HL-60 (cell line): ENCODE results near the gene LRRC4C.

ENCODE experiments used
- DNase-seq, 2 experiments: peaks; one replicate each; pipeline ENCODE4 v3.0.0-alpha.2; 2010 to 2020; ENCODE audit warnings: low read depth in 1 of 2, low spot score in 1 of 2
- H3K27ac ChIP-seq: fragments of 250-450 bp; sonication (Bioruptor Pico); replicated peaks from 2 replicates; pipeline ENCODE4 v1.5.1; 2020; ENCODE audit warnings: mild to moderate bottlenecking, moderate library complexity
- H3K27me3 ChIP-seq: fragments of 250-450 bp; sonication (Bioruptor Pico); 2 replicates; pipeline ENCODE4 v1.5.1; 2021; ENCODE audit warnings: mild to moderate bottlenecking, moderate library complexity; ENCODE audit not compliant: insufficient read depth, poor library complexity, severe bottlenecking
- H3K4me3 ChIP-seq: replicated peaks from 2 replicates; pipeline ENCODE4 v1.5.1; 2011; ENCODE audit warnings: mild to moderate bottlenecking, control low read depth, low read length; ENCODE audit not compliant: insufficient read depth
- CTCF ChIP-seq: IDR thresholded peaks from one replicate; pipeline ENCODE4 v1.5.1; 2011; ENCODE audit warnings: low read length, control low read depth, inconsistent platforms; ENCODE audit not compliant: insufficient read depth
- GABPA ChIP-seq: IDR thresholded peaks from 2 replicates; pipeline ENCODE4 v1.6.1; 2012; ENCODE audit warnings: low read depth
- POLR2AphosphoS5 ChIP-seq: IDR thresholded peaks from 2 replicates; pipeline ENCODE4 v1.6.1; 2012; ENCODE audit warnings: low read depth
- REST ChIP-seq: IDR thresholded peaks from 2 replicates; pipeline ENCODE4 v1.6.1; 2012; ENCODE audit warnings: low read depth; ENCODE audit not compliant: insufficient replicate concordance
- SPI1 ChIP-seq: IDR thresholded peaks from 2 replicates; pipeline ENCODE4 v1.6.1; 2012; ENCODE audit warnings: low read depth, mild to moderate bottlenecking, borderline replicate concordance

Gene LRRC4C

GRCh38 chr11:40290171-40290631 lies 1169.3 kb downstream of the LRRC4C start:
- no peak for DNase-seq
- Histone ChIP-seq H3K27me3 (peaks cover 5% of the 10 kb centered on the region), H3K4me3 (no peak overlapping the region), H3K27ac (no peak overlapping the region)
- no peak for TF ChIP-seq SPI1
- TF ChIP-seq CTCF = no peak
- TF ChIP-seq GABPA = no peak
- TF ChIP-seq REST = no peak
- no peak for TF ChIP-seq POLR2AphosphoS5

GRCh38 chr11:40289370-40289769 lies 1170.1 kb downstream of the LRRC4C start:
- no peak overlapping the region for H3K4me3 ChIP-seq
- no peak for TF ChIP-seq SPI1
- DNase-seq = no peak
- H3K27me3 ChIP-seq = peaks cover 5% of the 10 kb centered on the region
- no peak overlapping the region for H3K27ac ChIP-seq

- TF ChIP-seq POLR2AphosphoS5 = no peak
- TF ChIP-seq CTCF = no peak
- no peak for TF ChIP-seq GABPA
- TF ChIP-seq REST = no peak
- no peak for TF ChIP-seq SPI1
- Histone ChIP-seq H3K27me3 (no peaks in the 10 kb centered on the region), H3K4me3 (no peak overlapping the region), H3K27ac (no peak overlapping the region)
- DNase-seq = no peak
These were observed 1171.3 kb downstream of the LRRC4C start for GRCh38 chr11:40287916-40288803.

- H3K27ac ChIP-seq = no peak overlapping the region
- H3K4me3 ChIP-seq = no peak overlapping the region
- no peak for TF ChIP-seq SPI1
- no peak for TF ChIP-seq POLR2AphosphoS5
- no peak for TF ChIP-seq CTCF
- no peak for TF ChIP-seq REST
- no peak for TF ChIP-seq GABPA
- no peak for DNase-seq
- no peaks in the 10 kb centered on the region for H3K27me3 ChIP-seq
These were observed 1173.3 kb downstream of the LRRC4C start for GRCh38 chr11:40286137-40286536.
